OCI-LY7 (cell line): ENCODE data around the gene AMFR.
"Not testable (repeated sequence)": the region's sequence is repeated elsewhere in the genome, so short reads cannot be mapped to it uniquely, and the experiment has no call there.

Source experiments
- EZH2phosphoT487 ChIP-seq: fragments of 200-600 bp; sonication (generic); IDR thresholded peaks from 2 replicates; pipeline ENCODE4 v1.6.1; 2018; ENCODE audit warnings: low read depth, borderline replicate concordance, mild to moderate bottlenecking, mixed run types, antibody characterized with exemption, low read length, moderate library complexity, mixed read lengths
- TF ChIP-seq, protein P1 (sequence below): fragments of 200-600 bp; sonication (generic); conservative IDR thresholded peaks from 2 replicates; pipeline ENCODE4 v1.5.1; 2014; ENCODE audit warnings: mild to moderate bottlenecking, antibody characterized with exemption, low read length, moderate library complexity, mixed read lengths

DNA sequence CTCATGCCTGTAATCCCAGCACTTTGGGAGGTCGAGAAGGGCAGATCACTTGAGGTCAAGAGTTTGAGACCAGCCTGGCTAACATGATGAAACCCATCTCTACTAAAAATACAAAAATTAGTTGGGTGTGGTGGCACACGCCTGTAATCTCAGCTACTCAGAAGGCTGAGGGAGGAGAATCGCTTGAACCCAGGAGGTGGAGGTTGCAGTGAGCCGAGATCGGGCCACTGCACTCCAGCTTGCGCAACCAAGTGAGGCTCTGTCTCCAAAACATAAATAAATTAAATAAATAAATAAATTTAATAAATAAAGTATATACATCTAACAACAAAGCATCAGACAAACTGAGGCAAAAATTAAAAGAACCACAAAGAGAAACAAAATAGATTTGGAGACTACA is 49.6 kb downstream of the AMFR start:
- TF ChIP-seq, protein P1, sequence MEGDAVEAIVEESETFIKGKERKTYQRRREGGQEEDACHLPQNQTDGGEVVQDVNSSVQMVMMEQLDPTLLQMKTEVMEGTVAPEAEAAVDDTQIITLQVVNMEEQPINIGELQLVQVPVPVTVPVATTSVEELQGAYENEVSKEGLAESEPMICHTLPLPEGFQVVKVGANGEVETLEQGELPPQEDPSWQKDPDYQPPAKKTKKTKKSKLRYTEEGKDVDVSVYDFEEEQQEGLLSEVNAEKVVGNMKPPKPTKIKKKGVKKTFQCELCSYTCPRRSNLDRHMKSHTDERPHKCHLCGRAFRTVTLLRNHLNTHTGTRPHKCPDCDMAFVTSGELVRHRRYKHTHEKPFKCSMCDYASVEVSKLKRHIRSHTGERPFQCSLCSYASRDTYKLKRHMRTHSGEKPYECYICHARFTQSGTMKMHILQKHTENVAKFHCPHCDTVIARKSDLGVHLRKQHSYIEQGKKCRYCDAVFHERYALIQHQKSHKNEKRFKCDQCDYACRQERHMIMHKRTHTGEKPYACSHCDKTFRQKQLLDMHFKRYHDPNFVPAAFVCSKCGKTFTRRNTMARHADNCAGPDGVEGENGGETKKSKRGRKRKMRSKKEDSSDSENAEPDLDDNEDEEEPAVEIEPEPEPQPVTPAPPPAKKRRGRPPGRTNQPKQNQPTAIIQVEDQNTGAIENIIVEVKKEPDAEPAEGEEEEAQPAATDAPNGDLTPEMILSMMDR: not testable (repeated sequence)
- not testable (repeated sequence) for TF ChIP-seq EZH2phosphoT487
